ENCODE results near the gene UFSP1. TPM values are rescaled to one million over a fixed set of nuclear protein-coding genes. Genes with fewer than 3 reads are reported as not detected.

The UFSP1 gene
- total and polyA plus RNA-seq, 10 of the 15 experiments (the other 5 are each of a cell fraction or from before 2014, with no cell fraction given) = 0.14 to 10.6 (median 2.8) TPM

GRCh38 chr7:100893318-100893895, 3.9 kb upstream of the UFSP1 start:
- H3K4me2 ChIP-seq (ENCODE audit: control insufficient read depth, insufficient read depth) = no peak overlapping the region
- no peaks in the 10 kb centered on the region for H3K9me3 ChIP-seq (replicated peaks; ENCODE audit: control insufficient read depth, insufficient read depth, low read length)
- TF ChIP-seq CEBPZ (IDR thresholded peaks at IDR 0.05; ENCODE audit: low read depth, low read length) (no peak), IKZF1 (conservative IDR thresholded peaks at IDR 0.05) (no peak), BHLHE40 (IDR thresholded peaks at IDR 0.05; ENCODE audit: borderline replicate concordance in 1 of 2, low read depth in 2 of 2, low read length in 1 of 2) (no peak), TCF12 (IDR thresholded peaks at IDR 0.05; ENCODE audit: low read depth, low read length) (no peak), SREBF1 (IDR thresholded peaks at IDR 0.05; ENCODE audit: low read length) (no peak), ZNF274 (IDR thresholded peaks at IDR 0.05; ENCODE audit: insufficient read depth, insufficient read length) (no peak), TBL1XR1 (IDR thresholded peaks at IDR 0.05; ENCODE audit: low read depth, low read length) (no peak), EED (IDR thresholded peaks at IDR 0.05; ENCODE audit: low read depth) (no peak), SMARCA5 (IDR thresholded peaks at IDR 0.05) (no peak), EZH2 (IDR thresholded peaks at IDR 0.05; ENCODE audit: borderline replicate concordance, control insufficient read depth, low read depth, low read length) (no peak)
- TF ChIP-seq, protein P1, sequence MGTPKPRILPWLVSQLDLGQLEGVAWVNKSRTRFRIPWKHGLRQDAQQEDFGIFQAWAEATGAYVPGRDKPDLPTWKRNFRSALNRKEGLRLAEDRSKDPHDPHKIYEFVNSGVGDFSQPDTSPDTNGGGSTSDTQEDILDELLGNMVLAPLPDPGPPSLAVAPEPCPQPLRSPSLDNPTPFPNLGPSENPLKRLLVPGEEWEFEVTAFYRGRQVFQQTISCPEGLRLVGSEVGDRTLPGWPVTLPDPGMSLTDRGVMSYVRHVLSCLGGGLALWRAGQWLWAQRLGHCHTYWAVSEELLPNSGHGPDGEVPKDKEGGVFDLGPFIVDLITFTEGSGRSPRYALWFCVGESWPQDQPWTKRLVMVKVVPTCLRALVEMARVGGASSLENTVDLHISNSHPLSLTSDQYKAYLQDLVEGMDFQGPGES (IDR thresholded peaks at IDR 0.05) = no peak
- BruUV-seq (replicated peaks) = no TSS peak
- no peak overlapping the region for H3K27ac ChIP-seq (ENCODE audit: control insufficient read depth, insufficient read depth)
- no peak for DNase-seq (ENCODE audit: low read depth, low spot score)
- POLR2A ChIA-PET = interaction anchor here (1.0 to 1.1 kb wide), 2 partner anchors 18 to 229 kb away, joined by 3 to 4 read pairs; partner anchors contain the start of gene SRRT
- WGBS (ENCODE audit: insufficient coverage, insufficient replicate concordance, low lambda C conversion rate, missing lambda C conversion rate) = 76% methylated on average over 32 of the region's 32 CpGs
- no peak overlapping the region for H3K4me3 ChIP-seq
- no peak for ATAC-seq
- no peak overlapping the region for H3K9ac ChIP-seq (ENCODE audit: control insufficient read depth, insufficient read depth, low read length)
- SMC1A ChIA-PET (ENCODE audit: uncharacterized antibody, unreplicated experiment) = no interaction called here
- intact Hi-C loops (cut with micrococcal nuclease; ENCODE audit: unreplicated experiment) (loop anchor here (5.0 kb wide), 1 partner anchor 74 kb away; the partner anchor contains the start of gene MUC12), in situ Hi-C loops (cut with MboI) (loop anchor here (5.0 kb wide), 1 partner anchor 164 kb away; no protein-coding TSS in a partner anchor)
- RAD21 ChIA-PET (ENCODE audit: unreplicated experiment) = interaction anchor here (1.5 kb wide), 1 partner anchor 41 kb away, joined by 4 read pairs; the partner anchor contains the start of gene SLC12A9
- H4K20me1 ChIP-seq (ENCODE audit: control insufficient read depth, insufficient read depth) = no peaks in the 10 kb centered on the region
- CTCF ChIA-PET = interaction anchor here (0.6 to 2.5 kb wide), 6 partner anchors 25 to 245 kb away, joined by 3 to 17 read pairs (median 6); no protein-coding TSS in a partner anchor
- peaks cover 11% of the 10 kb centered on the region for H3K79me2 ChIP-seq (ENCODE audit: control insufficient read depth, insufficient read depth, low read length)
- FAIRE-seq = no peak
- H3K27me3 ChIP-seq (replicated peaks in 1 of 2; ENCODE audit: control insufficient read depth in 2 of 2, insufficient read depth in 2 of 2, low read length in 1 of 2) = peaks cover 6 to 7% of the 10 kb centered on the region in 2 experiments
- peaks cover 21% of the 10 kb centered on the region for H3K4me1 ChIP-seq (ENCODE audit: control insufficient read depth, insufficient read depth, low read length)
- no peak overlapping the region for H2AFZ ChIP-seq (ENCODE audit: control insufficient read depth, low read depth, low read length)
- peaks cover 1 to 2% of the 10 kb centered on the region in 2 experiments; a peak in 2 of 4 replicates for H3K36me3 ChIP-seq (ENCODE audit: control insufficient read depth in 2 of 2, insufficient read depth in 2 of 2, low read length in 1 of 2)
